ENCODE results near the gene PACSIN1.

PACSIN1 gene

DNA sequence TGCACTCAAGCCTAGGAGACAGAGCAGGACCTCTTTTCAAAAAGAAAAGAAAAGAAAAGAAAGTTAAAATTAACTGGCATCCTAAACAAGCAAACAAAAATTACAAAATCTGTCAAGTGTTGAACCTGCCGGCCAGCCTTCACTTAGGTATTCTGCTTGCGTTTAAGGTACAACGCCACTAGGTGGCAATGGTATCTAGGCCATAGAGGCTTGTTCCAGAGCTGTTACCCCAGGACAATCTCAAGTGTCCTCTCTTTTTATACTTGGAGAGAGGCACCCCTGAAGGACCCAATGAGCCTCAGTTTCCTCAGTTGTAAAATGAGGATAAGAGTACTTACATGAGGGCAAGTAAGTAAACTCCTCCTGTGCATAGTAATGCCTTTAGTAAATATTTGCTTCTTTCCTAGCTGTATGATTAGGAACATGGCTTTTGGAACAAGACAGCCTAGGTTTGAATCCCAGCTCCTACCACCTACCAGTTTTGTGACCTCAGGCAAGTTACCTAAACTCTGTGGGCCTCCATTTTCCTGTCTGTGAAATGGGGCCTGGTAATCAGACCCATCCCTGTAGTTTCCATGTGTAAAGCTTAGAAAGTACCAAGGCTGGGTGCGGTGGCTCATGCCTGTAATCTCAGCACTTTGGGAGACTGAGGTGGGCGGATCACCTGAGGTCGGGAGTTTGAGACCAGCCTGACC lies 5.8 kb upstream of the PACSIN1 start (continued):
- no peak for TF ChIP-seq ZNF565 (CRISPR knock-in tag; conservative IDR thresholded peaks at IDR 0.05; ENCODE audit: low read depth)
- TF ChIP-seq ZNF8 (CRISPR knock-in tag; IDR thresholded peaks at IDR 0.05), result no peak
- TF ChIP-seq, protein P1, sequence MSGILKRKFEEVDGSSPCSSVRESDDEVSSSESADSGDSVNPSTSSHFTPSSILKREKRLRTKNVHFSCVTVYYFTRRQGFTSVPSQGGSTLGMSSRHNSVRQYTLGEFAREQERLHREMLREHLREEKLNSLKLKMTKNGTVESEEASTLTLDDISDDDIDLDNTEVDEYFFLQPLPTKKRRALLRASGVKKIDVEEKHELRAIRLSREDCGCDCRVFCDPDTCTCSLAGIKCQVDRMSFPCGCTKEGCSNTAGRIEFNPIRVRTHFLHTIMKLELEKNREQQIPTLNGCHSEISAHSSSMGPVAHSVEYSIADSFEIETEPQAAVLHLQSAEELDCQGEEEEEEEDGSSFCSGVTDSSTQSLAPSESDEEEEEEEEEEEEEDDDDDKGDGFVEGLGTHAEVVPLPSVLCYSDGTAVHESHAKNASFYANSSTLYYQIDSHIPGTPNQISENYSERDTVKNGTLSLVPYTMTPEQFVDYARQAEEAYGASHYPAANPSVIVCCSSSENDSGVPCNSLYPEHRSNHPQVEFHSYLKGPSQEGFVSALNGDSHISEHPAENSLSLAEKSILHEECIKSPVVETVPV (CRISPR knock-in tag; IDR thresholded peaks at IDR 0.05), result no peak
- no peak for TF ChIP-seq ZFP30 (CRISPR knock-in tag; IDR thresholded peaks at IDR 0.05)
- no peak for TF ChIP-seq ARNTL (CRISPR knock-in tag; IDR thresholded peaks at IDR 0.05; ENCODE audit: borderline replicate concordance, low read depth)
- no peak for TF ChIP-seq OSR1 (CRISPR knock-in tag; IDR thresholded peaks at IDR 0.05)

DNA sequence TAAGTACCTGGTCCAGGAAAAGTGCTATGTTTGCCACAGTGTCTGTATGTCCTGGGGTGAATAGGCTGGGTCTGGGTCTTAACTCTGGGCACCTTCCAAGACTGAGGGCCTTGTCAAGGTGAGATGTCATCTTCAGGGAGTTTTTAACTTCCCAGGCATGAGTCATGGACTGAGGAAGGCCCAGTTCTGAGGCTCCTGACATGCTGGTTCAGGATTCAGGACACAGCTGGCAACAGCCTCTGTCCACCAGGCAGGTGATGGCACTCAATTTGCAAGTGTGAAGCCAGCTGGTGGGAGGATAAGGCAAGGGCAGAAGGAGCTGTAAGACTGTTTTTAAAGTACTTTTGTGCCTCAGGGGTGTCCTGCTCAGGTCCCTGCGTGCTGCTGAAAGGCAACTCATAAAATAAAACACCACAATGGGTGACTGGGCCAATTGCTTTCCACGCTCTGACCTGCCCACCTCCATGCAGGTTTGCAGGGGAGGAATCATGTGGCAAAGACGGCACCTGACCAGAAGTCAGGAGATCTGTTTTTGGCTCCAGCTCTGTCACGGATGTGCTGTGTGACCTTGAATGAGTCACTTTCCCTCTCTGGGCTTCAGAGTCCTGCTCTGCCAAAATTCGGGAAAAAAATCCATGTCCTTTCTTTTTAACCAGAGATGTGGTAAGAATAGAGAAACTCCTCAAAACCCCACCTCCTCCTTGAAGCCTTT lies 4.9 kb upstream of the PACSIN1 start:
- no peak for TF ChIP-seq ZNF70 (CRISPR knock-in tag; IDR thresholded peaks at IDR 0.05)
- TF ChIP-seq, protein P2, sequence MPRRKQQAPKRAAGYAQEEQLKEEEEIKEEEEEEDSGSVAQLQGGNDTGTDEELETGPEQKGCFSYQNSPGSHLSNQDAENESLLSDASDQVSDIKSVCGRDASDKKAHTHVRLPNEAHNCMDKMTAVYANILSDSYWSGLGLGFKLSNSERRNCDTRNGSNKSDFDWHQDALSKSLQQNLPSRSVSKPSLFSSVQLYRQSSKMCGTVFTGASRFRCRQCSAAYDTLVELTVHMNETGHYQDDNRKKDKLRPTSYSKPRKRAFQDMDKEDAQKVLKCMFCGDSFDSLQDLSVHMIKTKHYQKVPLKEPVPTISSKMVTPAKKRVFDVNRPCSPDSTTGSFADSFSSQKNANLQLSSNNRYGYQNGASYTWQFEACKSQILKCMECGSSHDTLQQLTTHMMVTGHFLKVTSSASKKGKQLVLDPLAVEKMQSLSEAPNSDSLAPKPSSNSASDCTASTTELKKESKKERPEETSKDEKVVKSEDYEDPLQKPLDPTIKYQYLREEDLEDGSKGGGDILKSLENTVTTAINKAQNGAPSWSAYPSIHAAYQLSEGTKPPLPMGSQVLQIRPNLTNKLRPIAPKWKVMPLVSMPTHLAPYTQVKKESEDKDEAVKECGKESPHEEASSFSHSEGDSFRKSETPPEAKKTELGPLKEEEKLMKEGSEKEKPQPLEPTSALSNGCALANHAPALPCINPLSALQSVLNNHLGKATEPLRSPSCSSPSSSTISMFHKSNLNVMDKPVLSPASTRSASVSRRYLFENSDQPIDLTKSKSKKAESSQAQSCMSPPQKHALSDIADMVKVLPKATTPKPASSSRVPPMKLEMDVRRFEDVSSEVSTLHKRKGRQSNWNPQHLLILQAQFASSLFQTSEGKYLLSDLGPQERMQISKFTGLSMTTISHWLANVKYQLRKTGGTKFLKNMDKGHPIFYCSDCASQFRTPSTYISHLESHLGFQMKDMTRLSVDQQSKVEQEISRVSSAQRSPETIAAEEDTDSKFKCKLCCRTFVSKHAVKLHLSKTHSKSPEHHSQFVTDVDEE (CRISPR knock-in tag; IDR thresholded peaks at IDR 0.05), result no peak
- TF ChIP-seq ZC3H10 (CRISPR knock-in tag; IDR thresholded peaks at IDR 0.05), result no peak
- TF ChIP-seq, protein P1 (CRISPR knock-in tag; IDR thresholded peaks at IDR 0.05), result no peak
- TF ChIP-seq ISL1 (CRISPR knock-in tag; IDR thresholded peaks at IDR 0.05), result no peak
- TF ChIP-seq ZNF8 (CRISPR knock-in tag; IDR thresholded peaks at IDR 0.05), result no peak
- TF ChIP-seq, protein P3, sequence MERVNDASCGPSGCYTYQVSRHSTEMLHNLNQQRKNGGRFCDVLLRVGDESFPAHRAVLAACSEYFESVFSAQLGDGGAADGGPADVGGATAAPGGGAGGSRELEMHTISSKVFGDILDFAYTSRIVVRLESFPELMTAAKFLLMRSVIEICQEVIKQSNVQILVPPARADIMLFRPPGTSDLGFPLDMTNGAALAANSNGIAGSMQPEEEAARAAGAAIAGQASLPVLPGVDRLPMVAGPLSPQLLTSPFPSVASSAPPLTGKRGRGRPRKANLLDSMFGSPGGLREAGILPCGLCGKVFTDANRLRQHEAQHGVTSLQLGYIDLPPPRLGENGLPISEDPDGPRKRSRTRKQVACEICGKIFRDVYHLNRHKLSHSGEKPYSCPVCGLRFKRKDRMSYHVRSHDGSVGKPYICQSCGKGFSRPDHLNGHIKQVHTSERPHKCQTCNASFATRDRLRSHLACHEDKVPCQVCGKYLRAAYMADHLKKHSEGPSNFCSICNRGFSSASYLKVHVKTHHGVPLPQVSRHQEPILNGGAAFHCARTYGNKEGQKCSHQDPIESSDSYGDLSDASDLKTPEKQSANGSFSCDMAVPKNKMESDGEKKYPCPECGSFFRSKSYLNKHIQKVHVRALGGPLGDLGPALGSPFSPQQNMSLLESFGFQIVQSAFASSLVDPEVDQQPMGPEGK (CRISPR knock-in tag; IDR thresholded peaks at IDR 0.05; ENCODE audit: borderline replicate concordance), result no peak
- TF ChIP-seq PPARA (CRISPR knock-in tag; IDR thresholded peaks at IDR 0.05; ENCODE audit: borderline replicate concordance), result no peak
- no peak for TF ChIP-seq GLIS3 (CRISPR knock-in tag; IDR thresholded peaks at IDR 0.05)
- TF ChIP-seq TOX (CRISPR knock-in tag; IDR thresholded peaks at IDR 0.05; ENCODE audit: borderline replicate concordance), result no peak
- no peak for TF ChIP-seq BACH2 (CRISPR knock-in tag; IDR thresholded peaks at IDR 0.05; ENCODE audit: borderline replicate concordance)
- no peak for TF ChIP-seq ARNTL (CRISPR knock-in tag; IDR thresholded peaks at IDR 0.05; ENCODE audit: borderline replicate concordance, low read depth)
- TF ChIP-seq ZNF565 (CRISPR knock-in tag; conservative IDR thresholded peaks at IDR 0.05; ENCODE audit: low read depth), result no peak
- TF ChIP-seq, protein P4, sequence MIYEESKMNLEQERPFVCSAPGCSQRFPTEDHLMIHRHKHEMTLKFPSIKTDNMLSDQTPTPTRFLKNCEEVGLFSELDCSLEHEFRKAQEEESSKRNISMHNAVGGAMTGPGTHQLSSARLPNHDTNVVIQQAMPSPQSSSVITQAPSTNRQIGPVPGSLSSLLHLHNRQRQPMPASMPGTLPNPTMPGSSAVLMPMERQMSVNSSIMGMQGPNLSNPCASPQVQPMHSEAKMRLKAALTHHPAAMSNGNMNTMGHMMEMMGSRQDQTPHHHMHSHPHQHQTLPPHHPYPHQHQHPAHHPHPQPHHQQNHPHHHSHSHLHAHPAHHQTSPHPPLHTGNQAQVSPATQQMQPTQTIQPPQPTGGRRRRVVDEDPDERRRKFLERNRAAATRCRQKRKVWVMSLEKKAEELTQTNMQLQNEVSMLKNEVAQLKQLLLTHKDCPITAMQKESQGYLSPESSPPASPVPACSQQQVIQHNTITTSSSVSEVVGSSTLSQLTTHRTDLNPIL (CRISPR knock-in tag; IDR thresholded peaks at IDR 0.05; ENCODE audit: low read depth), result no peak
- no peak for ATAC-seq

DNA sequence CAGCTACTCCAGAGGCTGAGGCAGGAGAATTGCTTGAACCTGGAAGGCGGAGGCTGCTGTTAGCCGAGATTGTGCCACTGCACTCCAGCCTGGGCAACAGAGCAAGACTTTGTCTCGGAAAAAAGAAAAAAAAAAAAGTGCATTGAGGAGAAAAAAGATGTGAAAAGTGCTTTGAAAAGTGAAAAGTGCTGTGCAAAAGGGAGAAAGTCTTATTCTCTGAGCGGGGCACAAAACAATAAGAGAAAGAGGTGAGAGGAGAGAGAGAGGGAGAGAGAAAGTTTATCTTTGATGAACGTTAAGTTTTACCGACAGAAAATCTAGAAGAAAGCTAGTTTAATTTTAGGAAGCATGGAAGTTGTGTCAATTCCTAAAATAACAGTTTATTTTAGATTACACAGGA lies 3.9 kb upstream of the PACSIN1 start:
- no peak for ATAC-seq
- no peak for TF ChIP-seq ZFP3 (CRISPR knock-in tag; IDR thresholded peaks at IDR 0.05)
- no peak for TF ChIP-seq ZNF70 (CRISPR knock-in tag; IDR thresholded peaks at IDR 0.05)
- no peak for TF ChIP-seq ZNF565 (CRISPR knock-in tag; conservative IDR thresholded peaks at IDR 0.05; ENCODE audit: low read depth)
- no peak for TF ChIP-seq RARB (CRISPR knock-in tag; IDR thresholded peaks at IDR 0.05)
- no peak for TF ChIP-seq ISL1 (CRISPR knock-in tag; IDR thresholded peaks at IDR 0.05)
- no peak for TF ChIP-seq PPARA (CRISPR knock-in tag; IDR thresholded peaks at IDR 0.05; ENCODE audit: borderline replicate concordance)
- no peak for TF ChIP-seq TCF4 (CRISPR knock-in tag; IDR thresholded peaks at IDR 0.05; ENCODE audit: borderline replicate concordance)
- TF ChIP-seq OSR1 (CRISPR knock-in tag; IDR thresholded peaks at IDR 0.05), result no peak
- TF ChIP-seq, protein P2 (CRISPR knock-in tag; IDR thresholded peaks at IDR 0.05), result no peak
- no peak for TF ChIP-seq BACH2 (CRISPR knock-in tag; IDR thresholded peaks at IDR 0.05; ENCODE audit: borderline replicate concordance)
- no peak for TF ChIP-seq ZFP30 (CRISPR knock-in tag; IDR thresholded peaks at IDR 0.05)
- no peak for TF ChIP-seq TOX (CRISPR knock-in tag; IDR thresholded peaks at IDR 0.05; ENCODE audit: borderline replicate concordance)
- TF ChIP-seq SNAI2 (CRISPR knock-in tag; IDR thresholded peaks at IDR 0.05), result no peak
- no peak for TF ChIP-seq GLIS3 (CRISPR knock-in tag; IDR thresholded peaks at IDR 0.05)
- no peak for TF ChIP-seq ZNF8 (CRISPR knock-in tag; IDR thresholded peaks at IDR 0.05)
- TF ChIP-seq, protein P1 (CRISPR knock-in tag; IDR thresholded peaks at IDR 0.05), result no peak
- no peak for TF ChIP-seq ESRRG (CRISPR knock-in tag; IDR thresholded peaks at IDR 0.05)
- TF ChIP-seq ARNTL (CRISPR knock-in tag; IDR thresholded peaks at IDR 0.05; ENCODE audit: borderline replicate concordance, low read depth), result no peak

All from SK-N-SH treated with all-trans-retinoic acid at 6 μM for 48 hours (cell line).